ENCODE data around the gene SFXN1.

The SFXN1 gene

DNA sequence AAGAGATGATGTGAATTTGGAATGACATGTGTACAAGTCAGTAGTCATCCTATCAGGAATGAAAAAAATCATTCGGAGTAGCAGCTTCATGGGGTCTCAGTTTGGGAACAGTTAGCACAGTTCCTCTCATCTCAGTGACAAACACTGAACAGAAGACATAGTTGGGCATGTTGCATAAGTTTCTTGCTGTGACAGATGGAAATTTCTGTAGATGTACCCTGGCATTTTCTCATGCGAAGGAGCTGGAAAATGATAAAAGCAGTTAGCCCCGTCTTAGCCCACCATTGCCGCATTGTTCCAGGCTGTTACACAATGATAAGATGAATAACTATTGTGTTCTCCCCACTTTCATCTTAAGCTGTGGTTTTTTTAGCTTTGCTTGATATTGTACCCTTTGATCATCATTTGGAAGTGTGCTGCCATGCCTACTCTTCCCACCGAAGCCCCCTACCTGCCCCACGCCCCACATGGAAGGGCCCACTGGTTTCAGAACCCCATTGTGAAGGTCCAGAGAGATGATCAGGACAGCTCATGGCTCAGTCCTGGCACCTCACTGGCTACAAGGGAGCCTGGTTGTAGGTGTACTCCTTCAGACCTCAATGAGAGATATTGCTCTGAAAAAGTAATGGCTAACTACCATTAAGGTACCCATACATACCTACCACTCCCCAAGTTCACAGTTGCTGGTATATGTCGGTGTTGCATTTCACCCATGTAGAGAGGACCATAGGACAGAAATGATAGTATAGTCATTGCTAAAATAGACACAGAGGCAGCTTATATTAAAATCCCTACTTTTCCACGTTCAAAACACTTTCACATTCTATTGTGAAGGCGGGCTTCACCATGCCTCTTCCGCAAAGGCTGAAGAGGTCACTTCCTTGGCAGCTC is 38.8 kb downstream of the SFXN1 start:
- no peak for TF ChIP-seq TAF1 (IDR thresholded peaks at IDR 0.05; ENCODE audit: low read depth)
- TF ChIP-seq REST (IDR thresholded peaks at IDR 0.05; ENCODE audit: low read depth): no peak
- TF ChIP-seq, protein P1, sequence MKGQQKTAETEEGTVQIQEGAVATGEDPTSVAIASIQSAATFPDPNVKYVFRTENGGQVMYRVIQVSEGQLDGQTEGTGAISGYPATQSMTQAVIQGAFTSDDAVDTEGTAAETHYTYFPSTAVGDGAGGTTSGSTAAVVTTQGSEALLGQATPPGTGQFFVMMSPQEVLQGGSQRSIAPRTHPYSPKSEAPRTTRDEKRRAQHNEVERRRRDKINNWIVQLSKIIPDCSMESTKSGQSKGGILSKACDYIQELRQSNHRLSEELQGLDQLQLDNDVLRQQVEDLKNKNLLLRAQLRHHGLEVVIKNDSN (IDR thresholded peaks at IDR 0.05): no peak
- no peak for TF ChIP-seq NFIC (IDR thresholded peaks at IDR 0.05)
- TF ChIP-seq EP300 (IDR thresholded peaks at IDR 0.05; ENCODE audit: borderline replicate concordance): no peak

GRCh38 chr5:175517824-175518450 is 39.6 kb downstream of the SFXN1 start:
- TF ChIP-seq RAD21 (IDR thresholded peaks at IDR 0.05; ENCODE audit: low read depth): no peak
- TF ChIP-seq NFIC (IDR thresholded peaks at IDR 0.05): no peak
- no peak for TF ChIP-seq EGR1 (IDR thresholded peaks at IDR 0.05)
- TF ChIP-seq, protein P1 (IDR thresholded peaks at IDR 0.05): no peak
- no peak for TF ChIP-seq REST (IDR thresholded peaks at IDR 0.05; ENCODE audit: low read depth)
- no peak for TF ChIP-seq FOXM1 (IDR thresholded peaks at IDR 0.05; ENCODE audit: borderline replicate concordance, low read depth)

GRCh38 chr5:175519006-175519405 is 40.6 kb downstream of the SFXN1 start:
- no peak for TF ChIP-seq CEBPB (IDR thresholded peaks at IDR 0.05)
- no peak for TF ChIP-seq EP300 (IDR thresholded peaks at IDR 0.05; ENCODE audit: borderline replicate concordance)
- no peak for TF ChIP-seq TCF12 (IDR thresholded peaks at IDR 0.05; ENCODE audit: low read depth)
- no peak for TF ChIP-seq TEAD4 (IDR thresholded peaks at IDR 0.05)
- TF ChIP-seq YY1 (IDR thresholded peaks at IDR 0.05; ENCODE audit: low read depth): no peak
- no peak for TF ChIP-seq FOXM1 (IDR thresholded peaks at IDR 0.05; ENCODE audit: borderline replicate concordance, low read depth)
- TF ChIP-seq EGR1 (IDR thresholded peaks at IDR 0.05): no peak
- no peak for TF ChIP-seq NFIC (IDR thresholded peaks at IDR 0.05)
- TF ChIP-seq RAD21 (IDR thresholded peaks at IDR 0.05; ENCODE audit: low read depth): no peak
- TF ChIP-seq, protein P1 (IDR thresholded peaks at IDR 0.05): no peak
- TF ChIP-seq ZBTB7A (IDR thresholded peaks at IDR 0.05; ENCODE audit: low read depth): no peak
- TF ChIP-seq TAF1 (IDR thresholded peaks at IDR 0.05; ENCODE audit: low read depth): no peak
- TF ChIP-seq CREB1 (IDR thresholded peaks at IDR 0.05; ENCODE audit: low read depth): no peak
- TF ChIP-seq, protein P2, sequence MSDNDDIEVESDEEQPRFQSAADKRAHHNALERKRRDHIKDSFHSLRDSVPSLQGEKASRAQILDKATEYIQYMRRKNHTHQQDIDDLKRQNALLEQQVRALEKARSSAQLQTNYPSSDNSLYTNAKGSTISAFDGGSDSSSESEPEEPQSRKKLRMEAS (IDR thresholded peaks at IDR 0.05): no peak
- TF ChIP-seq REST (IDR thresholded peaks at IDR 0.05; ENCODE audit: low read depth): no peak

- TF ChIP-seq, protein P2 (IDR thresholded peaks at IDR 0.05): no peak
- TF ChIP-seq YY1 (IDR thresholded peaks at IDR 0.05; ENCODE audit: low read depth): no peak
- TF ChIP-seq TEAD4 (IDR thresholded peaks at IDR 0.05): no peak
- TF ChIP-seq TAF1 (IDR thresholded peaks at IDR 0.05; ENCODE audit: low read depth): no peak
- TF ChIP-seq EP300 (IDR thresholded peaks at IDR 0.05; ENCODE audit: borderline replicate concordance): no peak
- TF ChIP-seq ZBTB7A (IDR thresholded peaks at IDR 0.05; ENCODE audit: low read depth): no peak
- TF ChIP-seq, protein P1 (IDR thresholded peaks at IDR 0.05): no peak
- TF ChIP-seq NFIC (IDR thresholded peaks at IDR 0.05): no peak
Measured at GRCh38 chr5:175520321-175520720, 42.0 kb downstream of the SFXN1 start.

Data from Ishikawa (cell line).